Measurements from ENCODE around the gene APBB1IP.
"Not testable (repeated sequence)": the region's sequence is repeated elsewhere in the genome, so short reads cannot be mapped to it uniquely, and the experiment has no call there.

- TF ChIP-seq CTCF, POLR2A (IDR thresholded peaks at IDR 0.05): not testable (repeated sequence)
Measured at GRCh38 chr10:26474845-26475244, 36.7 kb downstream of the APBB1IP start.
